ENCODE data around the gene SV2B. TPM values are rescaled to one million over a fixed set of nuclear protein-coding genes. Genes with fewer than 3 reads are reported as not detected.

The SV2B gene
- total RNA-seq, 1 experiment from 2014 or later = not detected

DNA sequence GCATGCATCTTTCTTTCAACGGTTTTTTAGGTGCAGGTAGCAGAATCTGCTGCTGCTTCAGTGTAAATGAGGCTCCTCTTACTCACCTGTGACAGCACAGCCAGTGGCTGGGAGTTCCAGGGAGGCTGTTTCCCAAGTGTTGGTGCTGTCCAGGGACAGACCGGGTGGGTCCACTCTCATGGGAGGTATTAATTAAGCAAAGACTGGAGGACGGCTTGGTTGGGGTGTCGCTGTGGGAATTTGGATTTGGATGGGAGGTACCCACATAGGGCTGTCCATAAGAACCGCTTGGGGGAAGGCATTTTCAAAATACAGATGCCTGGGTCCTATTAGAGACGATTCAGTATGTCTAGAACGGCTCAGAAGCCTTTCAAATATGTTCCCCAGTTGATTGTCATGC, 42.9 kb downstream of the SV2B start:
- Histone ChIP-seq H4K20me1 (ENCODE audit: insufficient read depth) (no peaks in the 10 kb centered on the region), H3K36me3 (ENCODE audit: control insufficient read depth in 1 of 2, insufficient read depth in 2 of 2, low read length in 2 of 2) (no peaks in the 10 kb centered on the region), H3K4me1 (ENCODE audit: control insufficient read depth in 1 of 2, insufficient read depth in 2 of 2, low read length in 2 of 2) (no peaks in the 10 kb centered on the region), H3K9ac (ENCODE audit: low read length) (no peak overlapping the region), H3K4me3 (replicated peaks in 1 of 2; ENCODE audit: low read depth in 1 of 2, low read length in 2 of 2) (no peak overlapping the region), H2AFZ (ENCODE audit: low read depth, low read length, poor library complexity, severe bottlenecking) (no peak overlapping the region), H3K79me2 (ENCODE audit: insufficient read depth, low read length) (no peaks in the 10 kb centered on the region), H3K9me2 (ENCODE audit: insufficient read depth) (no peaks in the 10 kb centered on the region), H3K9me3 (ENCODE audit: control insufficient read depth in 1 of 2, insufficient read depth in 1 of 2, low read depth in 1 of 2, low read length in 2 of 2) (no peaks in the 10 kb centered on the region), H3K27ac (ENCODE audit: low read depth, low read length) (no peak overlapping the region), H3K27me3 (ENCODE audit: insufficient read depth, low read length) (peaks cover 22% of the 10 kb centered on the region), H3K4me2 (ENCODE audit: low read length) (no peak overlapping the region)
- TF ChIP-seq, protein P1, sequence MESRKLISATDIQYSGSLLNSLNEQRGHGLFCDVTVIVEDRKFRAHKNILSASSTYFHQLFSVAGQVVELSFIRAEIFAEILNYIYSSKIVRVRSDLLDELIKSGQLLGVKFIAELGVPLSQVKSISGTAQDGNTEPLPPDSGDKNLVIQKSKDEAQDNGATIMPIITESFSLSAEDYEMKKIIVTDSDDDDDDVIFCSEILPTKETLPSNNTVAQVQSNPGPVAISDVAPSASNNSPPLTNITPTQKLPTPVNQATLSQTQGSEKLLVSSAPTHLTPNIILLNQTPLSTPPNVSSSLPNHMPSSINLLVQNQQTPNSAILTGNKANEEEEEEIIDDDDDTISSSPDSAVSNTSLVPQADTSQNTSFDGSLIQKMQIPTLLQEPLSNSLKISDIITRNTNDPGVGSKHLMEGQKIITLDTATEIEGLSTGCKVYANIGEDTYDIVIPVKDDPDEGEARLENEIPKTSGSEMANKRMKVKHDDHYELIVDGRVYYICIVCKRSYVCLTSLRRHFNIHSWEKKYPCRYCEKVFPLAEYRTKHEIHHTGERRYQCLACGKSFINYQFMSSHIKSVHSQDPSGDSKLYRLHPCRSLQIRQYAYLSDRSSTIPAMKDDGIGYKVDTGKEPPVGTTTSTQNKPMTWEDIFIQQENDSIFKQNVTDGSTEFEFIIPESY (IDR thresholded peaks at IDR 0.05; ENCODE audit: extremely low read depth, insufficient replicate concordance, low read length) = no peak
- TF ChIP-seq SP1 (IDR thresholded peaks at IDR 0.05; ENCODE audit: low read depth) (no peak), TCF7L2 (IDR thresholded peaks at IDR 0.05; ENCODE audit: borderline replicate concordance, extremely low read depth, insufficient read depth, insufficient read length) (no peak), EZH2phosphoT487 (IDR thresholded peaks at IDR 0.05; ENCODE audit: borderline replicate concordance) (no peak), POLR2AphosphoS5 (IDR thresholded peaks at IDR 0.05; ENCODE audit: low read depth, low read length) (no peak), POLR2A (IDR thresholded peaks at IDR 0.05; ENCODE audit: borderline replicate concordance, extremely low read depth, insufficient read depth, insufficient read length) (no peak), ZNF274 (IDR thresholded peaks at IDR 0.05; ENCODE audit: low read depth, low read length) (no peak), CEBPB (IDR thresholded peaks at IDR 0.05; ENCODE audit: low read depth) (no peak), ZFX (IDR thresholded peaks at IDR 0.05) (no peak), EZH2 (IDR thresholded peaks at IDR 0.05) (no peak), JUND (IDR thresholded peaks at IDR 0.05) (no peak), RAD21 (IDR thresholded peaks at IDR 0.05; ENCODE audit: low read depth) (no peak)
- TF ChIP-seq, protein P2, sequence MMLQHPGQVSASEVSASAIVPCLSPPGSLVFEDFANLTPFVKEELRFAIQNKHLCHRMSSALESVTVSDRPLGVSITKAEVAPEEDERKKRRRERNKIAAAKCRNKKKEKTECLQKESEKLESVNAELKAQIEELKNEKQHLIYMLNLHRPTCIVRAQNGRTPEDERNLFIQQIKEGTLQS (IDR thresholded peaks at IDR 0.05) = no peak
- TF ChIP-seq, protein P3, sequence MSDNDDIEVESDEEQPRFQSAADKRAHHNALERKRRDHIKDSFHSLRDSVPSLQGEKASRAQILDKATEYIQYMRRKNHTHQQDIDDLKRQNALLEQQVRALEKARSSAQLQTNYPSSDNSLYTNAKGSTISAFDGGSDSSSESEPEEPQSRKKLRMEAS (IDR thresholded peaks at IDR 0.05) = no peak
- RAD21 ChIA-PET (ENCODE audit: low non-redundant PET in 1 of 2, low total read pairs in 2 of 2, uncharacterized antibody in 2 of 2, unreplicated experiment in 2 of 2) = no interaction called here
- ATAC-seq = no peak
- POLR2A ChIA-PET = no interaction called here
- BruUV-seq (replicated peaks) = no TSS peak
- intact Hi-C loops (cut with micrococcal nuclease) = no loop called here
- CTCF ChIA-PET = no interaction called here
- DNase-seq (ENCODE audit: low read depth, low spot score) = no peak
